ENCODE data around the gene CCDC77. TPM values are rescaled to one million over a fixed set of nuclear protein-coding genes. Genes with fewer than 3 reads are reported as not detected.

The CCDC77 gene
- total RNA-seq, 2 experiments from 2014 or later: 13.8 to 13.9 TPM

DNA sequence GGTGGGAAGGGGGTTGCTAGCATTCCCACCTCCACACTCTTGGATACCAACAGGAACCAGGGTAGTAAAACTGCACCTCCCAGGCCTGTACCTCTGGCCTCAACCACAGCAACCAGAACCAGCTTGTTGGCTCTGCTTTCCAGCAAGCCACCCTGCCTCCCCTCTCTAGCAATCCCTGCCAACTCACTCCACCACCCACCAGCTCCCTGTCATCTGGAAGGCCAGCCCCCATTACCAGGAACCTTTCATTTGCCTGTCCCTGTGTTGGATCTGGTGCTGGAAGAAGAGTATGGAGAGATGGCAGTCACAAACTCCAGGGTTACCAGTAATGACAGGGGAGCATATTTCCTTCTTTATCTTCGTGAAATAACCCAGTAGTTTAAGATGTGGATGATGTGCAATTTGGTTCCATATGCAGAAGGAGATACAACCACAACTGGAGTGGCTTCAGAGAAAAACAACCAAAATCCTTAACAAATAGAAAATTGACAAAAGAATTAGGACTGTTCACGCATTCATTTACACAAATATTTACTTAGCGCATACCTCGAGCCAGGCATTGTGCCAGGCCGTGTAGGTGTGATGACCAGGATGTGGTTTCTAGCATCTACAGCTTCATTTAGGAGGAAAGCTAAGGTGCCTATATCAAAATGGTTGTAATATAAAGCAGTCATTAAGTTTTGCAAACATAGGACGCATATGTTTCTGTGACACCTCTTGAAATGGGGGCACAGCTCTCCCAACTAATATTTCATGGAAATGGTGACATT is 61.7 kb downstream of the CCDC77 start:
- Mint-ChIP-seq H3K4me1 (peaks cover 7% of the 10 kb centered on the region), H3K27me3 (peaks cover 41% of the 10 kb centered on the region)
- no peak for DNase-seq

GRCh38 chr12:464484-465267 is 63.2 kb downstream of the CCDC77 start:
- no peak for DNase-seq
- H3K4me1 Mint-ChIP-seq: peaks cover 2% of the 10 kb centered on the region
- H3K9me3 Mint-ChIP-seq: no peaks in the 10 kb centered on the region
- no peak overlapping the region for H3K27ac Mint-ChIP-seq
- H3K4me3 Mint-ChIP-seq: no peak overlapping the region
- peaks cover 27% of the 10 kb centered on the region for H3K27me3 Mint-ChIP-seq
- no peaks in the 10 kb centered on the region for H3K36me3 Mint-ChIP-seq

More for the DNA sequence above, 61.7 kb downstream of the CCDC77 start:
- no peaks in the 10 kb centered on the region for H3K36me3 Mint-ChIP-seq
- no peak overlapping the region for H3K4me3 Mint-ChIP-seq
- no peaks in the 10 kb centered on the region for H3K9me3 Mint-ChIP-seq
- H3K27ac Mint-ChIP-seq: no peak overlapping the region

DNA sequence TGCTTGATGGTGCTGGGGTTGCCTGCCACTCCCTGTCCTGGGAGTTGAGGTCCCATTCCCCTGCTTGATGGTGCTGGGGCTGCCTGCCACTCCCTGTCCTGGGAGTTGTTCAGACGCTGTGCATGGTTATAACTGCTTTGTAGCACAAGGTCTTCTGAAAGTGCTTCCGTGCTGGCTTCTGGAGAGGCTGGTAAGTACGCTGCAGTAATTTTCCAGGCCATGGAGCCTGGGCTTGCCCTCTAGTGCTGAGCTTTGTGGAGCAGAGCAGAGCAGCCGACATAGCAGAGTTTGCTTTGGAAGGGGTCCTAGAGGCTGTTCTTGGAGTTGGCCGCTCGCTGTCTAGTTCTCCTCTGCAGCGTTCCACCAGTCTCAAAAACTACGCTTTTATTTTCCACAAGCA is 64.6 kb downstream of the CCDC77 start:
- DNase-seq: no peak
- H3K27me3 Mint-ChIP-seq: peaks cover 29% of the 10 kb centered on the region
- no peaks in the 10 kb centered on the region for H3K36me3 Mint-ChIP-seq
- H3K4me3 Mint-ChIP-seq: no peak overlapping the region
- H3K27ac Mint-ChIP-seq: no peak overlapping the region
- H3K9me3 Mint-ChIP-seq: no peaks in the 10 kb centered on the region
- no peaks in the 10 kb centered on the region for H3K4me1 Mint-ChIP-seq

DNA sequence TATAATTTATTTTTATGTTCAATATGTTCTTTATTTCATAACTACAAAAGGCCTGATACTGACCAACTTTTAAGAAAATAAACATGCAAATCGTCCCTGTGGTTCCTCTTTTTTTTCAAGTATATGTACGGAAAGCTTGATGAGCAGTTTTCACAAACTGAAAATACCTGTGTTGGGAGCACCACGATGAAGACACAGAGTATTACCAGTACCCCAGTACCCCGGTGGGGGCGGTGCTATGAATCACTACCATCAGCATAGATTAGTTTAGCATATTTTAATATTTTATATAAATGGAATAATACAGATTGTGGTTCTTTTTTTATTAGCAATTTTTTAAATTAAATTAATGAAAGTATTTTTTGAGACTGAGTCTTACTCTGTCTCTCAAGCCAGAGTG is 65.3 kb downstream of the CCDC77 start:
- no peaks in the 10 kb centered on the region for H3K4me1 Mint-ChIP-seq
- H3K36me3 Mint-ChIP-seq: no peaks in the 10 kb centered on the region
- no peak overlapping the region for H3K27ac Mint-ChIP-seq
- no peak for DNase-seq
- H3K27me3 Mint-ChIP-seq: peaks cover 22% of the 10 kb centered on the region
- H3K4me3 Mint-ChIP-seq: no peak overlapping the region
- H3K9me3 Mint-ChIP-seq: no peaks in the 10 kb centered on the region

DNA sequence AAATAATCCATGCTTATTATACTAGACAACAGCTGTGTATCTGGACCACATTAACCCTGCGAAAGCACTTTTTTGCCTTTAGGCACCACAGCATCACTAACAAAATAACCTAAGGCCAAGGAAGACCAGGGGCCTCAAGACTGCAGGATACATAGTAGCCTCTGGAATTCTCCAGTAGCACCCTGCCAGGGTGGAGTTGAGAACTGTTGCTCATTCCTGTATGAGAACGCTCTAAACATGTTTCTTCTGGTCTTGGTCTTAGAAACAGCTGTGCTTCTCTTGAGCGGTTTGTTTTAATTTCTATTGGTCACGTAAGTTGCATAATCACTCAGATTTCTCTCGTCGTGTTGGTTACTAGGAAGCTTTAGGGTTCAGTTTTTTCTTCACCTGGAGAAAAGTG is 66.1 kb downstream of the CCDC77 start:
- no peak overlapping the region for H3K27ac Mint-ChIP-seq
- no peak overlapping the region for H3K4me3 Mint-ChIP-seq
- H3K4me1 Mint-ChIP-seq: no peaks in the 10 kb centered on the region
- H3K27me3 Mint-ChIP-seq: peaks cover 14% of the 10 kb centered on the region
- no peaks in the 10 kb centered on the region for H3K36me3 Mint-ChIP-seq
- H3K9me3 Mint-ChIP-seq: no peaks in the 10 kb centered on the region
- DNase-seq: no peak

GRCh38 chr12:468671-469389 is 67.4 kb downstream of the CCDC77 start:
- H3K9me3 Mint-ChIP-seq: no peaks in the 10 kb centered on the region
- no peak overlapping the region for H3K4me3 Mint-ChIP-seq
- no peak overlapping the region for H3K27ac Mint-ChIP-seq
- no peak for DNase-seq
- H3K27me3 Mint-ChIP-seq: peaks cover 20% of the 10 kb centered on the region
- H3K36me3 Mint-ChIP-seq: no peaks in the 10 kb centered on the region
- H3K4me1 Mint-ChIP-seq: peaks cover 2% of the 10 kb centered on the region

DNA sequence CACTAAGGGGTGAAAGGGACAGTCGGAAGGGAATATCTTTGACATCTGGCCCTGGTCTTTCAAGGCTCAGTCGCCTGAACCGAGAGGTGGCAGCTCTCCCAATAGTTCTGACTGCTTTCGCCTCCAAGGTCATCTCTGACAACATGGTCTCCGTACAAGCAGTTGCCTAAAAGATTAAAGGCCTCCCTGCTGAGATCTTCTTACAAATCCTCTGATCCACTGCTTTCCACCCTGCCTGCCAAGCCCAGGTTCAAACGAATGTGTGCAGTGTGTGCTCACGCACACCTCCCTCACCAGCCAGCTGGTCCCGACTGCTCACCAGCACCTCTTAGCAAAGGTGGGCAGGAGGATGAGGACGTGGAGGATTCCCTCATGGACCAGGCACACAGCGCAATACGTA is 68.7 kb downstream of the CCDC77 start:
- no peaks in the 10 kb centered on the region for H3K9me3 Mint-ChIP-seq
- no peak overlapping the region for H3K27ac Mint-ChIP-seq
- no peak for DNase-seq
- H3K36me3 Mint-ChIP-seq: no peaks in the 10 kb centered on the region
- H3K27me3 Mint-ChIP-seq: peaks cover 14% of the 10 kb centered on the region
- H3K4me3 Mint-ChIP-seq: no peak overlapping the region
- peaks cover 2% of the 10 kb centered on the region for H3K4me1 Mint-ChIP-seq

- Mint-ChIP-seq H3K4me3 (no peak overlapping the region), H3K4me1 (peaks cover 2% of the 10 kb centered on the region), H3K9me3 (no peaks in the 10 kb centered on the region), H3K27ac (no peak overlapping the region), H3K27me3 (peaks cover 22% of the 10 kb centered on the region), H3K36me3 (no peaks in the 10 kb centered on the region)
- no peak for DNase-seq
These were observed 71.8 kb downstream of the CCDC77 start for GRCh38 chr12:473198-473597.

GRCh38 chr12:473863-474577 is 72.6 kb downstream of the CCDC77 start:
- Mint-ChIP-seq H3K4me3 (no peak overlapping the region), H3K9me3 (no peaks in the 10 kb centered on the region), H3K4me1 (peaks cover 2% of the 10 kb centered on the region), H3K27ac (no peak overlapping the region), H3K36me3 (no peaks in the 10 kb centered on the region), H3K27me3 (peaks cover 22% of the 10 kb centered on the region)
- DNase-seq: no peak

DNA sequence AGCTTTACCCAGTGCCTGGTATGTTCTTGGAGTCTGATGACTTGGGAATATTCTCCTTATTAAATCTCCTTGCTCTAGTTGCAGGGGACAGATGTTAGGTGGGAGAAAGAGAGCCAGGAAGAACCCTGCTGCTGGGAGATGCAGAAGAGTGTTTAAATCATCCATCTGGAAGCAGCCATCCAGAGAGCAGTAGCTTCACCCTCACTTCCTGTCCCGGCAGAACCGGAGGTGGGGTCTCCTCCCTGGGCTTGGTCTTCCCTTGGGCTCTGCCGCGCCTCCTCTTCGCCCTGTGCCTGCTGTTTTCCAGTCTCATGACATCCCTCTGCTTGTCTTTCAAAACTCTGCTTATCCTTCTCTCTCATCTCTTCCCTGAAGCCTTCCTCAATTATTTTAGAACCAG is 73.8 kb downstream of the CCDC77 start:
- no peaks in the 10 kb centered on the region for H3K9me3 Mint-ChIP-seq
- H3K27me3 Mint-ChIP-seq: peaks cover 16% of the 10 kb centered on the region
- H3K36me3 Mint-ChIP-seq: no peaks in the 10 kb centered on the region
- H3K4me1 Mint-ChIP-seq: peaks cover 2% of the 10 kb centered on the region
- no peak for DNase-seq
- no peak overlapping the region for H3K4me3 Mint-ChIP-seq
- H3K27ac Mint-ChIP-seq: no peak overlapping the region

DNA sequence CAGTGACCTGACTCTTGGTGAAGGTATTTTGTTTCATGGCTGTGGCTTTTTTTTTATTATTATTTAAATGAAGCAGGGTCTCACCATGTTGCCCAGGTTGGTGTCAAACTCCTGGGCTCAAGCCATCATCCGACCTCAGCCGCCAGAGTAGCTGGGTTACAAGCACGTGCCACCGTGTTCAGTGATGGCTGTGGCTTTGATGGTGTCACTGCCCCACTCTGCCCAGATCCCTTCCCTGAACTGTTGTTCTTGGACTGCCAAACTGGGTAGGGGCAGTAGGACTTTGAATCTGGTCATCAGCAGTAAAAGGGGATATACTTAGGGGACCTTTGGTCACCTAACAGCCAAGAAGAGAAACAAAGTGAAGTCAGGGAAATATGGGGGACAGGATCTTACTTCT is 77.7 kb downstream of the CCDC77 start:
- H3K36me3 Mint-ChIP-seq: no peaks in the 10 kb centered on the region
- no peaks in the 10 kb centered on the region for H3K9me3 Mint-ChIP-seq
- no peak overlapping the region for H3K4me3 Mint-ChIP-seq
- no peak overlapping the region for H3K27ac Mint-ChIP-seq
- peaks cover 13% of the 10 kb centered on the region for H3K27me3 Mint-ChIP-seq
- no peak for DNase-seq
- H3K4me1 Mint-ChIP-seq: no peaks in the 10 kb centered on the region

- Mint-ChIP-seq H3K4me3 (no peak overlapping the region), H3K27ac (no peak overlapping the region), H3K27me3 (peaks cover 9% of the 10 kb centered on the region), H3K9me3 (no peaks in the 10 kb centered on the region), H3K4me1 (no peaks in the 10 kb centered on the region), H3K36me3 (no peaks in the 10 kb centered on the region)
- no peak for DNase-seq
These were observed 79.7 kb downstream of the CCDC77 start for GRCh38 chr12:480831-481816.

- peaks cover 2% of the 10 kb centered on the region for H3K9me3 Mint-ChIP-seq
- H3K4me1 Mint-ChIP-seq: no peaks in the 10 kb centered on the region
- H3K4me3 Mint-ChIP-seq: no peak overlapping the region
- H3K36me3 Mint-ChIP-seq: peaks cover 2% of the 10 kb centered on the region
- DNase-seq: no peak
- H3K27me3 Mint-ChIP-seq: peaks cover 9% of the 10 kb centered on the region
- H3K27ac Mint-ChIP-seq: no peak overlapping the region
These were observed 80.6 kb downstream of the CCDC77 start for GRCh38 chr12:482061-482460.

DNA sequence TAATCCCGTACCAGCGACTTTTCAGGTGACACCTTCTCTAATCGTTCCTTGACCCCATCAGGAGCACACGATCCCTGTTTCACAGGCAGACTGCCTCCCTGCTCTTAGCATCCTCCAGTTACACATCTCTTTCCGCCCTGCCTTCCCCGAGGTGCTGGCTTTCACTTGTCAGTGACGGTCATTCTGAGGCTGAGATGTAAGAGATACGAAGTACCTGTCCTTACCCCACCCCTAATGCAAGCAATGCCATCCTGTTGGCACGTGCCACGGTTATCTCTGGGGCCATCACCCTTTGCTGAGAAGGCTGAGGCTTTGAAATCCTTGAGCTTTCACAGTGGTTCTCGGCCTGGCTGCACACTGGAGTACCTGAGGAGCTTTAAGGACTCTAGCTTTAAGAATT is 82.7 kb downstream of the CCDC77 start:
- Mint-ChIP-seq H3K4me3 (no peak overlapping the region), H3K4me1 (no peaks in the 10 kb centered on the region), H3K9me3 (peaks cover 11% of the 10 kb centered on the region), H3K27me3 (peaks cover 9% of the 10 kb centered on the region), H3K27ac (no peak overlapping the region), H3K36me3 (peaks cover 6% of the 10 kb centered on the region)
- DNase-seq: no peak
